Gastrocnemius medialis (tissue), 4 donors: Measurements from ENCODE around the gene SLC1A5. TPM values are rescaled to one million over a fixed set of nuclear protein-coding genes. Genes with fewer than 3 reads are reported as not detected.

ENCODE experiments used
- ATAC-seq, 2 donors: fragments of 150-250 bp; one replicate each; pipeline ENCODE4 v1.9.1; 2016
- DNase-seq, 2 donors: peaks; one replicate each; pipeline ENCODE4 v3.0.0-alpha.2; 2019
- H3K27ac ChIP-seq, 4 donors: fragments of 200-600 bp; sonication (generic); 1 replicate in 1 of 4; 2 replicates in 3 of 4; pipeline ENCODE4 v1.5.1; 2016 to 2018; ENCODE audit warnings: mild to moderate bottlenecking in 2 of 4, moderate library complexity in 1 of 4
- H3K27me3 ChIP-seq, 3 donors: fragments of 200-600 bp; sonication (generic) in 2 of 3; 1 replicate in 1 of 3; 2 replicates in 2 of 3; pipeline versions ENCODE4 v1.5.1 to v1.6.0; 2016 to 2019; ENCODE audit warnings: mild to moderate bottlenecking in 1 of 3, moderate library complexity in 1 of 3
- H3K36me3 ChIP-seq, 2 donors: fragments of 200-600 bp; sonication (generic) in 1 of 2; one replicate each; pipeline ENCODE4 v1.5.1; 2017 to 2018
- H3K4me1 ChIP-seq, 2 donors: fragments of 200-600 bp; sonication (generic) in 1 of 2; one replicate each; pipeline ENCODE4 v1.5.1; 2016 to 2017; ENCODE audit warnings: mild to moderate bottlenecking in 2 of 2
- H3K4me3 ChIP-seq, 4 donors: fragments of 200-600 bp; sonication (generic) in 3 of 4; 1 replicate in 1 of 4; 2 replicates in 3 of 4; pipeline ENCODE4 v1.5.1; 2016 to 2019; ENCODE audit warnings: mild to moderate bottlenecking in 2 of 4
- H3K9me3 ChIP-seq, 3 donors: fragments of 200-600 bp; sonication (generic) in 2 of 3; 1 replicate in 1 of 3; 2 replicates in 2 of 3; pipeline ENCODE4 v1.5.1; 2016 to 2019
- CTCF ChIP-seq, 5 experiments: fragments of 450-650 bp in 3 of 5; fragments of 200-600 bp in 2 of 5; sonication (generic) in 2 of 5; IDR thresholded peaks in 4 of 5; conservative IDR thresholded peaks in 1 of 5; 1 replicate in 4 of 5; 2 replicates in 1 of 5; pipeline ENCODE4 v1.5.1; 2016 to 2019; ENCODE audit warnings: antibody characterized with exemption in 5 of 5, mild to moderate bottlenecking in 3 of 5, moderate library complexity in 3 of 5
- POLR2A ChIP-seq, 2 donors: fragments of 450-650 bp; IDR thresholded peaks; one replicate each; pipeline ENCODE4 v1.6.1; 2017; ENCODE audit warnings: antibody characterized with exemption in 2 of 2, mild to moderate bottlenecking in 2 of 2, moderate library complexity in 2 of 2
- in situ Hi-C, 4 donors: fragments of 200-750 bp; cut with MboI; loops; one replicate each; pipeline versions ENCODE4 v1.15.0 to v1.8.0; 2017; ENCODE audit warnings: low sequenced_read_pairs in 4 of 4
- intact Hi-C: fragments of 100-400 bp; cut with DNase I; formaldehyde crosslinking; loops from one replicate; pipeline ENCODE4 v1.15.1; 2023; ENCODE audit warnings: low total_unique reads
- total RNA-seq, 4 donors: library from RNA; depleted of rRNA; stranded (reverse); fragments of >200 nt; gene quantifications; one replicate each; pipeline versions ENCODE4 v1.1.0 to v1.2.3, GENCODE V29; 2016

Gene SLC1A5
- 10 to 100 TPM in 3 of 4 donors, 1 to 10 TPM in 1; 7.6 to 18.5 (median 10.7) TPM for total RNA-seq

GRCh38 chr19:46788262-46788967 lies at the start of gene SLC1A5:
Gene SLC1A5 (minus strand): TSS chr19:46788594. CDS start chr19:46787965, 629 bp downstream.
- intact Hi-C loops, result no loop called here
- Histone ChIP-seq H3K4me1 (peaks cover 13 to 14% of the 10 kb centered on the region in 2 donors), H3K36me3 (no peaks in the 10 kb centered on the region), H3K27me3 (peaks cover 11 to 23% (median 18%) of the 10 kb centered on the region in 3 donors), H3K27ac (peak within 1 kb of the TSS; percentile 67 to 80 (median 72)), H3K9me3 (no peaks in the 10 kb centered on the region), H3K4me3 (peak within 1 kb of the TSS; percentile 57 to 65 (median 62))
- peak; percentile 78 to 83 for ATAC-seq
- peak; percentile 86 to 90 for DNase-seq
- in situ Hi-C loops, result no loop called here
- TF ChIP-seq CTCF (IDR thresholded peaks at IDR 0.05 in 4 of 5, conservative IDR thresholded peaks at IDR 0.05 in 1 of 5), result no peak
- TF ChIP-seq POLR2A (IDR thresholded peaks at IDR 0.05), result peak; percentile 78 to 90

- peaks cover 0 to 16% of the 10 kb centered on the region in 2 donors for H3K36me3 ChIP-seq
- H3K4me1 ChIP-seq, result peaks cover 0 to 3% of the 10 kb centered on the region in 2 donors
- no peak for TF ChIP-seq POLR2A (IDR thresholded peaks at IDR 0.05)
- no peak for TF ChIP-seq CTCF (IDR thresholded peaks at IDR 0.05 in 4 of 5, conservative IDR thresholded peaks at IDR 0.05 in 1 of 5)
- no peak overlapping the region for H3K27ac ChIP-seq
- ATAC-seq, result no peak
- no peak for DNase-seq
- H3K9me3 ChIP-seq, result no peaks in the 10 kb centered on the region
- intact Hi-C loops (no loop called here), in situ Hi-C loops (loop anchor here in 1 of 4 donors (10.0 kb wide), 1 partner anchor 73 kb away; no protein-coding TSS in a partner anchor)
- no peak overlapping the region for H3K4me3 ChIP-seq
- no peaks in the 10 kb centered on the region for H3K27me3 ChIP-seq
Measured at GRCh38 chr19:46838160-46838559, 49.8 kb upstream of the SLC1A5 start.

- intact Hi-C loops, result no loop called here
- DNase-seq (no peak), ATAC-seq (no peak)
- TF ChIP-seq CTCF (IDR thresholded peaks at IDR 0.05 in 4 of 5, conservative IDR thresholded peaks at IDR 0.05 in 1 of 5) (no peak), POLR2A (IDR thresholded peaks at IDR 0.05) (no peak)
- in situ Hi-C loops, result loop anchor here in 1 of 4 donors (10.0 kb wide), 1 partner anchor 70 kb away; no protein-coding TSS in a partner anchor
- no peaks in the 10 kb centered on the region for H3K4me1 ChIP-seq
- no peaks in the 10 kb centered on the region for H3K27me3 ChIP-seq
- no peak overlapping the region for H3K4me3 ChIP-seq
- no peaks in the 10 kb centered on the region for H3K9me3 ChIP-seq
- H3K27ac ChIP-seq, result no peak overlapping the region
- peaks cover 0 to 14% of the 10 kb centered on the region in 2 donors for H3K36me3 ChIP-seq
Measured at GRCh38 chr19:46834984-46835383, 46.6 kb upstream of the SLC1A5 start.

GRCh38 chr19:46834121-46834520 lies 45.7 kb upstream of the SLC1A5 start:
- no peak for TF ChIP-seq CTCF (IDR thresholded peaks at IDR 0.05 in 4 of 5, conservative IDR thresholded peaks at IDR 0.05 in 1 of 5)
- no peak for TF ChIP-seq POLR2A (IDR thresholded peaks at IDR 0.05)
- DNase-seq, result no peak
- H3K27me3 ChIP-seq, result no peaks in the 10 kb centered on the region
- no peak overlapping the region for H3K27ac ChIP-seq
- intact Hi-C loops, result no loop called here
- in situ Hi-C loops, result loop anchor here in 1 of 4 donors (10.0 kb wide), 1 partner anchor 69 kb away; no protein-coding TSS in a partner anchor
- no peaks in the 10 kb centered on the region for H3K4me1 ChIP-seq
- H3K9me3 ChIP-seq, result no peaks in the 10 kb centered on the region
- H3K4me3 ChIP-seq, result no peak overlapping the region
- ATAC-seq, result no peak
- H3K36me3 ChIP-seq, result peaks cover 0 to 8% of the 10 kb centered on the region in 2 donors
